Glutamatergic neuron (in vitro differentiated cells): Measurements from ENCODE around the gene KRT86. TPM values are rescaled to one million over a fixed set of nuclear protein-coding genes. Genes with fewer than 3 reads are reported as not detected.
A peak's percentile ranks its signal among the peaks of the same experiment; 100 is the strongest.
"Not testable (repeated sequence)": the region's sequence is repeated elsewhere in the genome, so short reads cannot be mapped to it uniquely, and the experiment has no call there.

ENCODE experiments used
- DNase-seq: peaks from one replicate; pipeline ENCODE4 v3.0.0; 2022
- H3K27ac Mint-ChIP-seq: one replicate; pipeline ENCODE4 v1.8.0; 2020; ENCODE audit warnings: mild to moderate bottlenecking, mixed read lengths, inconsistent platforms; ENCODE audit not compliant: unreplicated experiment
- H3K27me3 Mint-ChIP-seq: one replicate; pipeline ENCODE4 v1.8.0; 2020; ENCODE audit warnings: mild to moderate bottlenecking, moderate library complexity, mixed read lengths, inconsistent platforms; ENCODE audit not compliant: unreplicated experiment
- H3K36me3 Mint-ChIP-seq: one replicate; pipeline ENCODE4 v1.8.0; 2020; ENCODE audit warnings: mild to moderate bottlenecking, mixed read lengths, inconsistent platforms; ENCODE audit not compliant: unreplicated experiment
- H3K4me1 Mint-ChIP-seq: one replicate; pipeline ENCODE4 v1.8.0; 2020; ENCODE audit warnings: mild to moderate bottlenecking, low read depth, mixed read lengths, inconsistent platforms; ENCODE audit not compliant: unreplicated experiment
- H3K4me3 Mint-ChIP-seq: one replicate; pipeline ENCODE4 v1.8.0; 2020; ENCODE audit warnings: mild to moderate bottlenecking, mixed read lengths, inconsistent platforms; ENCODE audit not compliant: unreplicated experiment
- H3K9me3 Mint-ChIP-seq: one replicate; pipeline ENCODE4 v1.8.0; 2020; ENCODE audit warnings: mild to moderate bottlenecking, moderate library complexity, mixed read lengths, inconsistent platforms; ENCODE audit not compliant: unreplicated experiment
- total RNA-seq: library from RNA; stranded (reverse); fragmentation: NEBNext Ultra II Directional; extraction: Animal tissue kit (Norgen Biotek cat#: 25700); gene quantifications from one replicate; pipeline ENCODE4 v1.2.1, GENCODE V29; 2021; ENCODE audit not compliant: unreplicated experiment
- TF ChIP-seq, protein P1 (sequence below): fragments of 200-600 bp; sonication (generic); IDR thresholded peaks from one replicate; pipeline ENCODE4 v1.5.0; 2021; ENCODE audit not compliant: partially characterized antibody, unreplicated experiment

The KRT86 gene
- total RNA-seq, 1 donor from 2014 or later: not detected

DNA sequence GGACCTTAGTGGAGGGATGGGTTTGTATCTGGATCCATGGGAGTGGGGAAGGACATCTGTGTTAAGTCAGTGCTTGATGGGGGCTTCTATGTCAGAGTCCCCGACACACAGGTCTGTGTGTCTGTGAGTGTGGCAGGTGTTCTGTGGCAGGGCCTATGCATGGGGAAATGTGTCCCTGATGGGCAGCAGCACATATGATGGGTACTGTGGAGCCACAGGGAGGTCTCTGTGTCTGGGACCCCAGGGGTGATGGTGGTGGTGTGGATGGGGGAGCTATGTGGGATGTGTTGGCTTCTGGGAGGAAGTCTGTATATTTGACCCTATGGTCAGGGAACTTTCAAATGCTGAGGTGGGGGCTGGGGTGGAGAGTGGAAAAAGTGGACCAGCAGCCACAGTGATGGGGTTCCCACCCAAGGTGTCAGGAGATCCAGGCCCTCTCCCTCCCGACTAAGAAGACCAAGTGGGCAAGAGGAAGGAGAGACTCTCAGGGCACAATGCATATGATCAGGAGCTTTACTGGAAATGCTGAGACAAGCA is 24.9 kb upstream of the KRT86 start:
- DNase-seq: no peak
- no peak overlapping the region for H3K27ac Mint-ChIP-seq
- peaks cover 8% of the 10 kb centered on the region for H3K9me3 Mint-ChIP-seq
- peak overlapping the region; percentile 77 for H3K4me3 Mint-ChIP-seq
- peaks cover 8% of the 10 kb centered on the region for H3K4me1 Mint-ChIP-seq
- H3K36me3 Mint-ChIP-seq: no peaks in the 10 kb centered on the region
- H3K27me3 Mint-ChIP-seq: peaks cover 18% of the 10 kb centered on the region
- TF ChIP-seq, protein P1, sequence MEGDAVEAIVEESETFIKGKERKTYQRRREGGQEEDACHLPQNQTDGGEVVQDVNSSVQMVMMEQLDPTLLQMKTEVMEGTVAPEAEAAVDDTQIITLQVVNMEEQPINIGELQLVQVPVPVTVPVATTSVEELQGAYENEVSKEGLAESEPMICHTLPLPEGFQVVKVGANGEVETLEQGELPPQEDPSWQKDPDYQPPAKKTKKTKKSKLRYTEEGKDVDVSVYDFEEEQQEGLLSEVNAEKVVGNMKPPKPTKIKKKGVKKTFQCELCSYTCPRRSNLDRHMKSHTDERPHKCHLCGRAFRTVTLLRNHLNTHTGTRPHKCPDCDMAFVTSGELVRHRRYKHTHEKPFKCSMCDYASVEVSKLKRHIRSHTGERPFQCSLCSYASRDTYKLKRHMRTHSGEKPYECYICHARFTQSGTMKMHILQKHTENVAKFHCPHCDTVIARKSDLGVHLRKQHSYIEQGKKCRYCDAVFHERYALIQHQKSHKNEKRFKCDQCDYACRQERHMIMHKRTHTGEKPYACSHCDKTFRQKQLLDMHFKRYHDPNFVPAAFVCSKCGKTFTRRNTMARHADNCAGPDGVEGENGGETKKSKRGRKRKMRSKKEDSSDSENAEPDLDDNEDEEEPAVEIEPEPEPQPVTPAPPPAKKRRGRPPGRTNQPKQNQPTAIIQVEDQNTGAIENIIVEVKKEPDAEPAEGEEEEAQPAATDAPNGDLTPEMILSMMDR: no peak

DNA sequence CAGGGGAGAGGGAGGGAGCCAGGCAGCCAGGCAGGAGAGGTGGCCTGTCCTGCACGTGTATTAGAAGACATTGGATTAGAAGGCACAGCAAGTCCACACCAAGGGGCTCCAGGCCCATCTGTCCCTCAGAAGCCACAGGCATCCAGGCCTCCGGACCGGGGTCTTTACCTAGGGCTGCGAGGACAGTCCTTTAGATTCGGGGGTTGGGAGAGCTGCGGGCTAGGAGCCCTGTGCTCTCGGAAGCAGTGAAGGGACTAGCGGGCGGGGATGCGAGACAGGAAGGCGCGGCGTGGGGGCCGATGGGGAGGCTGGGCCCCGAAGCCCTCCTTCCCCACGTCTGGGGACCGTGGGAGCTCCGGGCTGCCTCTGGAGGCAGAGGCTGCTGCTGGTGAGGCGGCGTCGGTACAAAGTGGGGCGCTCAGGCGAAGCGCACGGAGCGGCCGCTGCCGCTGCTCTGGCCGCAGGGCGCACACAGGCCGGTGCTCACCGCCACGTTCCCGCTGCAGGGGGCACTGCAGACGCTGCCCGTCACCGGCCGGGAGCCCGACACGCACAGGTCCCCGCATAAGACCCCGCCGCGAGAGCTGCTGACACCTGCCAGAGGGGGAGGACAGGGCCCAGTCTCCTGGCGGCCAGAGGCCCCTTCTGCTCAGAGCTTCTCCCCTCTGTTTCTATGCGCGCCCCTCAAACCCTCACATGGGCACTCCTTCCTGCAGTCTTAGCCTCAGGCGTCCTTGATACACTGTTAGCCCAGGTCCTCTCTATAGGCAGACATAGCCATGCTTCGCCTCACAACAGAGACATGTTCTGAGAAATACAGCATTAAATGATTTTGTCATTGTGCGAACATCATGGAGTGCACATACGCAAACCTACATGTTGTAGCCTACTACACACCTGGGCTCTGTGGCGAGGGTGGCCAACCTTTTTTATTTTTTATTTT is 24.1 kb upstream of the KRT86 start:
- DNase-seq: peak; percentile 75
- TF ChIP-seq, protein P1: peak; percentile 44
- Mint-ChIP-seq H3K27me3 (peaks cover 18% of the 10 kb centered on the region), H3K9me3 (peaks cover 8% of the 10 kb centered on the region), H3K36me3 (no peaks in the 10 kb centered on the region), H3K4me1 (peaks cover 8% of the 10 kb centered on the region), H3K27ac (no peak overlapping the region), H3K4me3 (peak overlapping the region; percentile 77)

DNA sequence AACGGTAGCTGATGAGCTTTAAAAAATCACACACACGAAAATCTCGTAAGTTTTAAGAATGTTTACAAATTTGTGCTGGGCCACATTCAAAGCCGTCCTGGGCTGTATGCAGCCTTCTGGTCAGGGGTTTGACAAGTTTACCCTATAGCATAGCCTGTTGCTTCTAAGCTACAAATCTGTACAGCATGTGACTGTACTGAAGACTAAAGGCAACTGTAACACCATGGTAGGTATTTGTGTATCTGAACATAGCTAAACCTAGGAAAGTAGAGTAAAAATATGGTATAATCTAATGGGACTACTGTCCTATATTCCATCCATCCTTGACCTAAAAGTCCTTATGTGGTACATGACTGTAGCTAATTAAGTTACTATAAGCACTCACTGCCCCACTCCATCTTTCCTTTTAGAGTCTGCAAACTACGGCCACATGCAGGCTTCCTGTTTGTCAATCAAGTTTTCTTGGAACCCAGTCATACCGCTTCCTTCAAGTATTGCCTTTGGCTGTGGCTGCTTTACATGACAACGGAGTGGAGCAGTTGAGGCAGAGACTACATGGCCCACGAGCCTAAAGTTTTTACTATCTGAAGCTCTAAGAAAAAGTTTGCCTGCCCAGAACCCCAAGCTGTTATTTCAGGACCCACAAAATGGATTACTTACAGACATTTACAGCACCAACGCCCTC is 22.9 kb upstream of the KRT86 start:
- H3K9me3 Mint-ChIP-seq: peaks cover 11% of the 10 kb centered on the region
- no peak overlapping the region for H3K4me3 Mint-ChIP-seq
- no peaks in the 10 kb centered on the region for H3K36me3 Mint-ChIP-seq
- H3K4me1 Mint-ChIP-seq: peaks cover 10% of the 10 kb centered on the region
- DNase-seq: no peak
- H3K27ac Mint-ChIP-seq: no peak overlapping the region
- TF ChIP-seq, protein P1: no peak
- H3K27me3 Mint-ChIP-seq: peaks cover 16% of the 10 kb centered on the region

- not testable (repeated sequence) for DNase-seq, H3K36me3 Mint-ChIP-seq, H3K27ac Mint-ChIP-seq, H3K4me3 Mint-ChIP-seq
- Mint-ChIP-seq H3K4me1 (peaks cover 12% of the 10 kb centered on the region), H3K27me3 (peaks cover 16% of the 10 kb centered on the region), H3K9me3 (peaks cover 11% of the 10 kb centered on the region)
These were observed 22.2 kb upstream of the KRT86 start for GRCh38 chr12:52252175-52252615.

DNA sequence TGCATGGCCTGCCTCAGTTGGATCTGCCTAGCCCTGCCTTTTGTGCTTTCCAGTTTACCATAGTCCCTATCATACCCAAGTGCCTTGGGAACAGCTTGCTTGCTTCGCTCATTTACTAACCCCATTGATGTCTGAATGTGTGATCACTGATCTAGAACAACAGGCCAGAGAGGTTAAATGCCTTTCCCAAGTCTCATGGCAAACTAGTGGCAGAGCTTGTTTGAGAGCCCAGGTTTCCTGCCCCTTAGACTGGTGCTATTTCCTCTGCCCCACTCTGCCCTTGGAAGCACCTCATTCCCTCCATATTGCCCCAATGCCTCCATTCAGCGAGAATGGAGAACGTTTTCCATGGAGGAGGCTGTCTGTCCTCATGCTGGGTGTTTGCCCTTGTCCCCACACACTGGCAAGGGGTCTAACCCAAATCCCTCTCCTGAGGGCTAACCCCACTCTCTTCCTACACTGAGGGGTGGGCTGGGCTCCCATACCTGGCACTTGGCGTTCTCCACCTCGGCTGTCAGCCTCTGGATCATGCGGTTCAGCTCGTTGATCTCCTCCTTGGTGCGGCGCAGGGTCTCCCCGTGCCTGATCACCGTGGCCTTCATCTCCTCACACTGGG is 21.6 kb upstream of the KRT86 start:
- Mint-ChIP-seq H3K4me1 (peaks cover 7% of the 10 kb centered on the region), H3K4me3 (no peak overlapping the region), H3K27me3 (peaks cover 16% of the 10 kb centered on the region), H3K36me3 (no peaks in the 10 kb centered on the region), H3K9me3 (peaks cover 7% of the 10 kb centered on the region), H3K27ac (no peak overlapping the region)
- TF ChIP-seq, protein P1: no peak
- no peak for DNase-seq
